ENCODE data around the gene ITGA5. TPM values are rescaled to one million over a fixed set of nuclear protein-coding genes. Genes with fewer than 3 reads are reported as not detected.

ITGA5 gene
- total RNA-seq, 2 donors from 2014 or later, result 80.5 to 144 TPM

GRCh38 chr12:54418441-54419087 lies 502 bp downstream of the ITGA5 start:
- H3K4me1 ChIP-seq, result peaks cover 0 to 84% of the 10 kb centered on the region in 2 donors
- no peak for DNase-seq (ENCODE audit: low spot score)
- H3K27me3 ChIP-seq, result no peaks in the 10 kb centered on the region
- peak overlapping the region; percentile 95 to 98 for H3K27ac ChIP-seq
- H3K4me3 ChIP-seq, result peak overlapping the region; percentile 97 to 99
- H3K36me3 ChIP-seq, result peaks cover 4% of the 10 kb centered on the region
- H3K9me3 ChIP-seq, result no peaks in the 10 kb centered on the region
- TF ChIP-seq CTCF (IDR thresholded peaks at IDR 0.05), result no peak

- peaks cover 0 to 84% of the 10 kb centered on the region in 2 donors for H3K4me1 ChIP-seq
- no peak for DNase-seq (ENCODE audit: low spot score)
- H3K9me3 ChIP-seq, result no peaks in the 10 kb centered on the region
- no peak for TF ChIP-seq CTCF (IDR thresholded peaks at IDR 0.05)
- H3K4me3 ChIP-seq, result peak overlapping the region; percentile 97 to 99
- peaks cover 4% of the 10 kb centered on the region for H3K36me3 ChIP-seq
- H3K27ac ChIP-seq, result peak overlapping the region; percentile 95 to 98
- no peaks in the 10 kb centered on the region for H3K27me3 ChIP-seq
These were observed 1.2 kb downstream of the ITGA5 start for GRCh38 chr12:54417712-54418440.

GRCh38 chr12:54416687-54417603 lies 2.1 kb downstream of the ITGA5 start:
- TF ChIP-seq CTCF (IDR thresholded peaks at IDR 0.05), result no peak
- H3K4me1 ChIP-seq, result peaks cover 0 to 85% of the 10 kb centered on the region in 2 donors
- no peaks in the 10 kb centered on the region for H3K9me3 ChIP-seq
- peak overlapping the region; percentile 95 to 98 for H3K27ac ChIP-seq
- H3K27me3 ChIP-seq, result no peaks in the 10 kb centered on the region
- H3K4me3 ChIP-seq, result peak overlapping the region; percentile 97 to 99
- no peak for DNase-seq (ENCODE audit: low spot score)
- H3K36me3 ChIP-seq, result peaks cover 4% of the 10 kb centered on the region

GRCh38 chr12:54415221-54415929 lies 3.7 kb downstream of the ITGA5 start:
- peak overlapping the region in 1 of 2 donors; percentile 10 for H3K4me3 ChIP-seq
- no peaks in the 10 kb centered on the region for H3K27me3 ChIP-seq
- H3K27ac ChIP-seq, result peak overlapping the region; percentile 81 to 83
- no peak for TF ChIP-seq CTCF (IDR thresholded peaks at IDR 0.05)
- H3K4me1 ChIP-seq, result peaks cover 0 to 85% of the 10 kb centered on the region in 2 donors
- H3K36me3 ChIP-seq, result peaks cover 13% of the 10 kb centered on the region
- H3K9me3 ChIP-seq, result no peaks in the 10 kb centered on the region
- no peak for DNase-seq (ENCODE audit: low spot score)

All from right atrium auricular region (tissue), 2 donors.